Gastroesophageal sphincter (tissue), 3 donors: ENCODE results near the gene NTRK3.

ENCODE experiments used
- CTCF ChIP-seq, 4 experiments: fragments of 200-600 bp in 2 of 4; fragments of 450-650 bp in 2 of 4; sonication (generic) in 1 of 4; IDR thresholded peaks; one replicate each; pipeline ENCODE4 v1.5.1; 2017 to 2019; ENCODE audit warnings: antibody characterized with exemption in 4 of 4, mild to moderate bottlenecking in 2 of 4, moderate library complexity in 2 of 4
- POLR2A ChIP-seq, 2 donors: fragments of 450-650 bp; IDR thresholded peaks; one replicate each; pipeline ENCODE4 v1.6.1; 2017; ENCODE audit warnings: antibody characterized with exemption in 2 of 2, mild to moderate bottlenecking in 2 of 2, moderate library complexity in 1 of 2

GRCh38 chr15:88266170-88266569 is 9.6 kb upstream of the NTRK3 start:
- TF ChIP-seq CTCF (IDR thresholded peaks at IDR 0.05) (no peak), POLR2A (IDR thresholded peaks at IDR 0.05) (no peak)
